Astrocyte (in vitro differentiated cells and primary cell): ENCODE measurements around the gene KRT82. TPM values are rescaled to one million over a fixed set of nuclear protein-coding genes. Genes with fewer than 3 reads are reported as not detected.

Experiments used
- DNase-seq: peaks from one replicate; pipeline ENCODE4 v3.0.0-alpha.2; 2010; ENCODE audit warnings: low read depth
- FAIRE-seq: peaks from 2 replicates; lab custom pipeline; 2011; peaks lifted over from hg19 to GRCh38; lab: Jason Lieb, UNC
- H2AFZ ChIP-seq: 2 replicates; pipeline ENCODE4 v1.6.0; 2012; ENCODE audit warnings: low read depth, low read length, inconsistent platforms
- H3K27ac ChIP-seq: 2 replicates; pipeline ENCODE4 v1.5.1; 2011; ENCODE audit warnings: low read depth, low read length, inconsistent platforms
- H3K27me3 ChIP-seq: 2 replicates; pipeline ENCODE4 v1.6.0; 2011; ENCODE audit warnings: low read length, inconsistent platforms; ENCODE audit not compliant: insufficient read depth
- H3K36me3 ChIP-seq: 2 replicates; pipeline ENCODE4 v1.5.1; 2011; ENCODE audit warnings: low read length, inconsistent platforms; ENCODE audit not compliant: insufficient read depth
- H3K4me1 ChIP-seq: 2 replicates; pipeline ENCODE4 v1.5.1; 2011; ENCODE audit warnings: low read length, inconsistent platforms; ENCODE audit not compliant: insufficient read depth
- H3K4me2 ChIP-seq: 2 replicates; pipeline ENCODE4 v1.6.0; 2012; ENCODE audit warnings: low read length, inconsistent platforms
- H3K4me3 ChIP-seq: 2 replicates; pipeline ENCODE4 v1.5.1; 2011; ENCODE audit warnings: low read depth, mild to moderate bottlenecking, low read length, inconsistent platforms; ENCODE audit not compliant: insufficient read depth
- H3K79me2 ChIP-seq: 2 replicates; pipeline ENCODE4 v1.6.0; 2012; ENCODE audit warnings: mild to moderate bottlenecking, low read length, inconsistent platforms; ENCODE audit not compliant: insufficient read depth
- H3K9ac ChIP-seq: 2 replicates; pipeline ENCODE4 v1.6.0; 2012; ENCODE audit warnings: mild to moderate bottlenecking, low read length, inconsistent platforms
- H3K9me3 ChIP-seq: 2 replicates; pipeline ENCODE4 v1.5.1; 2012; ENCODE audit warnings: low read depth, mild to moderate bottlenecking, low read length, inconsistent platforms; ENCODE audit not compliant: insufficient read depth
- H4K20me1 ChIP-seq: 2 replicates; pipeline ENCODE4 v1.6.0; 2012; ENCODE audit warnings: low read length, inconsistent platforms; ENCODE audit not compliant: insufficient read depth
- H3K27ac Mint-ChIP-seq: one replicate; pipeline ENCODE4 v1.8.0; 2021; ENCODE audit warnings: mild to moderate bottlenecking, mixed read lengths; ENCODE audit not compliant: unreplicated experiment
- H3K27me3 Mint-ChIP-seq: one replicate; pipeline ENCODE4 v1.8.0; 2021; ENCODE audit warnings: low read depth, mixed read lengths; ENCODE audit not compliant: unreplicated experiment
- H3K36me3 Mint-ChIP-seq: one replicate; pipeline ENCODE4 v1.8.0; 2021; ENCODE audit warnings: low read depth, mixed read lengths; ENCODE audit not compliant: unreplicated experiment
- H3K4me1 Mint-ChIP-seq: one replicate; pipeline ENCODE4 v1.8.0; 2021; ENCODE audit warnings: low read depth, mixed read lengths; ENCODE audit not compliant: unreplicated experiment
- H3K4me3 Mint-ChIP-seq: one replicate; pipeline ENCODE4 v1.8.0; 2021; ENCODE audit warnings: mild to moderate bottlenecking, moderate library complexity, mixed read lengths; ENCODE audit not compliant: unreplicated experiment
- H3K9me3 Mint-ChIP-seq: one replicate; pipeline ENCODE4 v1.8.0; 2021; ENCODE audit warnings: mild to moderate bottlenecking, mixed read lengths; ENCODE audit not compliant: unreplicated experiment
- CTCF ChIP-seq: IDR thresholded peaks from 2 replicates; pipeline ENCODE4 v1.5.1; 2011; ENCODE audit warnings: low read depth, mild to moderate bottlenecking, inconsistent platforms, low read length, moderate library complexity; ENCODE audit not compliant: insufficient read depth
- EZH2 ChIP-seq: IDR thresholded peaks from 2 replicates; pipeline ENCODE4 v1.6.1; 2012; ENCODE audit warnings: mild to moderate bottlenecking, low read length, inconsistent platforms; ENCODE audit not compliant: insufficient read depth
- total RNA-seq: library from RNA; stranded (reverse); gene quantifications from 2 replicates; pipeline ENCODE4 v1.2.1, GENCODE V29; 2021

Gene KRT82
- total RNA-seq, 1 donor from 2014 or later: not detected

- no peak overlapping the region for H3K4me3 Mint-ChIP-seq
- H3K9me3 Mint-ChIP-seq: peaks cover 8% of the 10 kb centered on the region
- H2AFZ ChIP-seq: no peak overlapping the region
- H3K27me3 ChIP-seq: peaks cover 7% of the 10 kb centered on the region
- H3K4me2 ChIP-seq: no peak overlapping the region
- H3K9me3 ChIP-seq: no peaks in the 10 kb centered on the region
- no peaks in the 10 kb centered on the region for H3K4me1 Mint-ChIP-seq
- DNase-seq: no peak
- TF ChIP-seq EZH2: no peak
- no peak for TF ChIP-seq CTCF
- FAIRE-seq: no peak
- H3K4me3 ChIP-seq: no peak overlapping the region
- H3K36me3 ChIP-seq: no peaks in the 10 kb centered on the region
- no peaks in the 10 kb centered on the region for H3K36me3 Mint-ChIP-seq
- no peak overlapping the region for H3K27ac Mint-ChIP-seq
- no peaks in the 10 kb centered on the region for H3K4me1 ChIP-seq
- H4K20me1 ChIP-seq: no peaks in the 10 kb centered on the region
- no peak overlapping the region for H3K27ac ChIP-seq
- H3K9ac ChIP-seq: no peak overlapping the region
- no peaks in the 10 kb centered on the region for H3K79me2 ChIP-seq
- peaks cover 59% of the 10 kb centered on the region for H3K27me3 Mint-ChIP-seq
Measured at GRCh38 chr12:52379536-52379935, 26.6 kb downstream of the KRT82 start.

GRCh38 chr12:52378091-52378490, 28.0 kb downstream of the KRT82 start:
- Histone ChIP-seq H3K79me2 (no peaks in the 10 kb centered on the region), H3K4me1 (no peaks in the 10 kb centered on the region), H3K27me3 (peaks cover 4% of the 10 kb centered on the region), H3K9ac (no peak overlapping the region), H3K36me3 (no peaks in the 10 kb centered on the region), H2AFZ (no peak overlapping the region), H3K4me2 (no peak overlapping the region), H3K27ac (no peak overlapping the region), H4K20me1 (no peaks in the 10 kb centered on the region), H3K9me3 (no peaks in the 10 kb centered on the region), H3K4me3 (no peak overlapping the region)
- Mint-ChIP-seq H3K4me1 (no peaks in the 10 kb centered on the region), H3K27ac (no peak overlapping the region), H3K36me3 (no peaks in the 10 kb centered on the region), H3K9me3 (peaks cover 10% of the 10 kb centered on the region), H3K27me3 (peaks cover 47% of the 10 kb centered on the region), H3K4me3 (no peak overlapping the region)
- FAIRE-seq (no peak), DNase-seq (no peak)
- TF ChIP-seq CTCF: no peak
- no peak for TF ChIP-seq EZH2

GRCh38 chr12:52377266-52377665, 28.9 kb downstream of the KRT82 start:
- no peak overlapping the region for H3K4me3 ChIP-seq
- H3K4me1 ChIP-seq: no peaks in the 10 kb centered on the region
- H3K4me3 Mint-ChIP-seq: no peak overlapping the region
- H3K4me1 Mint-ChIP-seq: peaks cover 1% of the 10 kb centered on the region
- FAIRE-seq: no peak
- no peaks in the 10 kb centered on the region for H3K27me3 ChIP-seq
- no peak overlapping the region for H3K9ac ChIP-seq
- no peaks in the 10 kb centered on the region for H3K36me3 ChIP-seq
- H4K20me1 ChIP-seq: no peaks in the 10 kb centered on the region
- DNase-seq: no peak
- no peaks in the 10 kb centered on the region for H3K79me2 ChIP-seq
- H3K9me3 Mint-ChIP-seq: peaks cover 8% of the 10 kb centered on the region
- no peak overlapping the region for H3K4me2 ChIP-seq
- H2AFZ ChIP-seq: no peak overlapping the region
- H3K27me3 Mint-ChIP-seq: peaks cover 39% of the 10 kb centered on the region
- TF ChIP-seq CTCF (no peak), EZH2 (no peak)
- H3K27ac ChIP-seq: no peak overlapping the region
- no peak overlapping the region for H3K27ac Mint-ChIP-seq
- no peaks in the 10 kb centered on the region for H3K9me3 ChIP-seq
- no peaks in the 10 kb centered on the region for H3K36me3 Mint-ChIP-seq
